ENCODE measurements around the gene TEAD1. TPM values are rescaled to one million over a fixed set of nuclear protein-coding genes. Genes with fewer than 3 reads are reported as not detected.

The TEAD1 gene
- total and polyA plus RNA-seq, 2 experiments from 2014 or later = 24.5 to 103 TPM

DNA sequence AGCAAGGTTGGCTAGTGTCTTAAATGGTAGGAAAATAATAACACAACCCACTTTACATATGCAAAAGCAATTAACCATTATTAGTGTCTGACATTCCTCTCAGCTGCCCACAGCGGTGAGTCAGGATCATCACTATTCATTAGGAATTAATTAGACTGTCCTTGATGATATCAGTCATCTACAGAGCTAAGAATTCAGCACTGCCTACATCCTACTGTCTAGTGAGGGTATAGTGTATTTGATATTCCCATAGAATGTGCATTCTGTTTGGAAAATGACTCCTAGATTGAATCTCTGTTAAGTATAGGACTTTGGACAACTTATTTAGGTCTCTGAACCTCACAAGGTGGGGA is 82.2 kb downstream of the TEAD1 start:
- peaks cover 49% of the 10 kb centered on the region for H4K20me1 ChIP-seq (replicated peaks; ENCODE audit: insufficient read depth)
- Mint-ChIP-seq H3K4me1 (peaks cover 67% of the 10 kb centered on the region), H3K4me3 (no peak overlapping the region), H3K27ac (no peak overlapping the region), H3K36me3 (ENCODE audit: low read depth) (no peaks in the 10 kb centered on the region), H3K27me3 (ENCODE audit: insufficient read depth, low read depth, poor library complexity) (peaks cover 3% of the 10 kb centered on the region), H3K9me3 (no peaks in the 10 kb centered on the region)
- H3K9me2 ChIP-seq (ENCODE audit: insufficient read depth) = no peaks in the 10 kb centered on the region
- no peak for DNase-seq (ENCODE audit: low spot score)
- TF ChIP-seq ZNF331 (CRISPR knock-in tag; IDR thresholded peaks at IDR 0.05; ENCODE audit: low read depth) (no peak), EZH2 (IDR thresholded peaks at IDR 0.05; ENCODE audit: low read depth, unreplicated experiment) (no peak), JUNB (IDR thresholded peaks at IDR 0.05; ENCODE audit: unreplicated experiment) (no peak), ZNF114 (CRISPR knock-in tag; IDR thresholded peaks at IDR 0.05) (no peak), POLR2AphosphoS5 (IDR thresholded peaks at IDR 0.05; ENCODE audit: low read depth) (no peak), EZH2phosphoT487 (IDR thresholded peaks at IDR 0.05; ENCODE audit: unreplicated experiment) (no peak)
- TF ChIP-seq, protein P1, sequence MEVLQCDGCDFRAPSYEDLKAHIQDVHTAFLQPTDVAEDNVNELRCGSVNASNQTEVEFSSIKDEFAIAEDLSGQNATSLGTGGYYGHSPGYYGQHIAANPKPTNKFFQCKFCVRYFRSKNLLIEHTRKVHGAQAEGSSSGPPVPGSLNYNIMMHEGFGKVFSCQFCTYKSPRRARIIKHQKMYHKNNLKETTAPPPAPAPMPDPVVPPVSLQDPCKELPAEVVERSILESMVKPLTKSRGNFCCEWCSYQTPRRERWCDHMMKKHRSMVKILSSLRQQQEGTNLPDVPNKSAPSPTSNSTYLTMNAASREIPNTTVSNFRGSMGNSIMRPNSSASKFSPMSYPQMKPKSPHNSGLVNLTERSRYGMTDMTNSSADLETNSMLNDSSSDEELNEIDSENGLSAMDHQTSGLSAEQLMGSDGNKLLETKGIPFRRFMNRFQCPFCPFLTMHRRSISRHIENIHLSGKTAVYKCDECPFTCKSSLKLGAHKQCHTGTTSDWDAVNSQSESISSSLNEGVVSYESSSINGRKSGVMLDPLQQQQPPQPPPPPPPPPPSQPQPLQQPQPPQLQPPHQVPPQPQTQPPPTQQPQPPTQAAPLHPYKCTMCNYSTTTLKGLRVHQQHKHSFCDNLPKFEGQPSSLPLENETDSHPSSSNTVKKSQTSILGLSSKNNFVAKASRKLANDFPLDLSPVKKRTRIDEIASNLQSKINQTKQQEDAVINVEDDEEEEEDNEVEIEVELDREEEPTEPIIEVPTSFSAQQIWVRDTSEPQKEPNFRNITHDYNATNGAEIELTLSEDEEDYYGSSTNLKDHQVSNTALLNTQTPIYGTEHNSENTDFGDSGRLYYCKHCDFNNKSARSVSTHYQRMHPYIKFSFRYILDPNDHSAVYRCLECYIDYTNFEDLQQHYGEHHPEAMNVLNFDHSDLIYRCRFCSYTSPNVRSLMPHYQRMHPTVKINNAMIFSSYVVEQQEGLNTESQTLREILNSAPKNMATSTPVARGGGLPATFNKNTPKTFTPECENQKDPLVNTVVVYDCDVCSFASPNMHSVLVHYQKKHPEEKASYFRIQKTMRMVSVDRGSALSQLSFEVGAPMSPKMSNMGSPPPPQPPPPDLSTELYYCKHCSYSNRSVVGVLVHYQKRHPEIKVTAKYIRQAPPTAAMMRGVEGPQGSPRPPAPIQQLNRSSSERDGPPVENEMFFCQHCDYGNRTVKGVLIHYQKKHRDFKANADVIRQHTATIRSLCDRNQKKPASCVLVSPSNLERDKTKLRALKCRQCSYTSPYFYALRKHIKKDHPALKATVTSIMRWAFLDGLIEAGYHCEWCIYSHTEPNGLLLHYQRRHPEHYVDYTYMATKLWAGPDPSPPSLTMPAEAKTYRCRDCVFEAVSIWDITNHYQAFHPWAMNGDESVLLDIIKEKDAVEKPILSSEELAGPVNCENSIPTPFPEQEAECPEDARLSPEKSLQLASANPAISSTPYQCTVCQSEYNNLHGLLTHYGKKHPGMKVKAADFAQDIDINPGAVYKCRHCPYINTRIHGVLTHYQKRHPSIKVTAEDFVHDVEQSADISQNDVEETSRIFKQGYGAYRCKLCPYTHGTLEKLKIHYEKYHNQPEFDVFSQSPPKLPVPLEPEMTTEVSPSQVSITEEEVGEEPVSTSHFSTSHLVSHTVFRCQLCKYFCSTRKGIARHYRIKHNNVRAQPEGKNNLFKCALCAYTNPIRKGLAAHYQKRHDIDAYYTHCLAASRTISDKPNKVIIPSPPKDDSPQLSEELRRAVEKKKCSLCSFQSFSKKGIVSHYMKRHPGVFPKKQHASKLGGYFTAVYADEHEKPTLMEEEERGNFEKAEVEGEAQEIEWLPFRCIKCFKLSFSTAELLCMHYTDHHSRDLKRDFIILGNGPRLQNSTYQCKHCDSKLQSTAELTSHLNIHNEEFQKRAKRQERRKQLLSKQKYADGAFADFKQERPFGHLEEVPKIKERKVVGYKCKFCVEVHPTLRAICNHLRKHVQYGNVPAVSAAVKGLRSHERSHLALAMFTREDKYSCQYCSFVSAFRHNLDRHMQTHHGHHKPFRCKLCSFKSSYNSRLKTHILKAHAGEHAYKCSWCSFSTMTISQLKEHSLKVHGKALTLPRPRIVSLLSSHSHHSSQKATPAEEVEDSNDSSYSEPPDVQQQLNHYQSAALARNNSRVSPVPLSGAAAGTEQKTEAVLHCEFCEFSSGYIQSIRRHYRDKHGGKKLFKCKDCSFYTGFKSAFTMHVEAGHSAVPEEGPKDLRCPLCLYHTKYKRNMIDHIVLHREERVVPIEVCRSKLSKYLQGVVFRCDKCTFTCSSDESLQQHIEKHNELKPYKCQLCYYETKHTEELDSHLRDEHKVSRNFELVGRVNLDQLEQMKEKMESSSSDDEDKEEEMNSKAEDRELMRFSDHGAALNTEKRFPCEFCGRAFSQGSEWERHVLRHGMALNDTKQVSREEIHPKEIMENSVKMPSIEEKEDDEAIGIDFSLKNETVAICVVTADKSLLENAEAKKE (CRISPR knock-in tag; IDR thresholded peaks at IDR 0.05) = no peak
- TF ChIP-seq, protein P2, sequence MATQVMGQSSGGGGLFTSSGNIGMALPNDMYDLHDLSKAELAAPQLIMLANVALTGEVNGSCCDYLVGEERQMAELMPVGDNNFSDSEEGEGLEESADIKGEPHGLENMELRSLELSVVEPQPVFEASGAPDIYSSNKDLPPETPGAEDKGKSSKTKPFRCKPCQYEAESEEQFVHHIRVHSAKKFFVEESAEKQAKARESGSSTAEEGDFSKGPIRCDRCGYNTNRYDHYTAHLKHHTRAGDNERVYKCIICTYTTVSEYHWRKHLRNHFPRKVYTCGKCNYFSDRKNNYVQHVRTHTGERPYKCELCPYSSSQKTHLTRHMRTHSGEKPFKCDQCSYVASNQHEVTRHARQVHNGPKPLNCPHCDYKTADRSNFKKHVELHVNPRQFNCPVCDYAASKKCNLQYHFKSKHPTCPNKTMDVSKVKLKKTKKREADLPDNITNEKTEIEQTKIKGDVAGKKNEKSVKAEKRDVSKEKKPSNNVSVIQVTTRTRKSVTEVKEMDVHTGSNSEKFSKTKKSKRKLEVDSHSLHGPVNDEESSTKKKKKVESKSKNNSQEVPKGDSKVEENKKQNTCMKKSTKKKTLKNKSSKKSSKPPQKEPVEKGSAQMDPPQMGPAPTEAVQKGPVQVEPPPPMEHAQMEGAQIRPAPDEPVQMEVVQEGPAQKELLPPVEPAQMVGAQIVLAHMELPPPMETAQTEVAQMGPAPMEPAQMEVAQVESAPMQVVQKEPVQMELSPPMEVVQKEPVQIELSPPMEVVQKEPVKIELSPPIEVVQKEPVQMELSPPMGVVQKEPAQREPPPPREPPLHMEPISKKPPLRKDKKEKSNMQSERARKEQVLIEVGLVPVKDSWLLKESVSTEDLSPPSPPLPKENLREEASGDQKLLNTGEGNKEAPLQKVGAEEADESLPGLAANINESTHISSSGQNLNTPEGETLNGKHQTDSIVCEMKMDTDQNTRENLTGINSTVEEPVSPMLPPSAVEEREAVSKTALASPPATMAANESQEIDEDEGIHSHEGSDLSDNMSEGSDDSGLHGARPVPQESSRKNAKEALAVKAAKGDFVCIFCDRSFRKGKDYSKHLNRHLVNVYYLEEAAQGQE (IDR thresholded peaks at IDR 0.05; ENCODE audit: unreplicated experiment) = no peak
- TF ChIP-seq, protein P3, sequence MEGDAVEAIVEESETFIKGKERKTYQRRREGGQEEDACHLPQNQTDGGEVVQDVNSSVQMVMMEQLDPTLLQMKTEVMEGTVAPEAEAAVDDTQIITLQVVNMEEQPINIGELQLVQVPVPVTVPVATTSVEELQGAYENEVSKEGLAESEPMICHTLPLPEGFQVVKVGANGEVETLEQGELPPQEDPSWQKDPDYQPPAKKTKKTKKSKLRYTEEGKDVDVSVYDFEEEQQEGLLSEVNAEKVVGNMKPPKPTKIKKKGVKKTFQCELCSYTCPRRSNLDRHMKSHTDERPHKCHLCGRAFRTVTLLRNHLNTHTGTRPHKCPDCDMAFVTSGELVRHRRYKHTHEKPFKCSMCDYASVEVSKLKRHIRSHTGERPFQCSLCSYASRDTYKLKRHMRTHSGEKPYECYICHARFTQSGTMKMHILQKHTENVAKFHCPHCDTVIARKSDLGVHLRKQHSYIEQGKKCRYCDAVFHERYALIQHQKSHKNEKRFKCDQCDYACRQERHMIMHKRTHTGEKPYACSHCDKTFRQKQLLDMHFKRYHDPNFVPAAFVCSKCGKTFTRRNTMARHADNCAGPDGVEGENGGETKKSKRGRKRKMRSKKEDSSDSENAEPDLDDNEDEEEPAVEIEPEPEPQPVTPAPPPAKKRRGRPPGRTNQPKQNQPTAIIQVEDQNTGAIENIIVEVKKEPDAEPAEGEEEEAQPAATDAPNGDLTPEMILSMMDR (conservative IDR thresholded peaks at IDR 0.05; ENCODE audit: low read depth in 2 of 2) = no peak
- TF ChIP-seq, protein P4, sequence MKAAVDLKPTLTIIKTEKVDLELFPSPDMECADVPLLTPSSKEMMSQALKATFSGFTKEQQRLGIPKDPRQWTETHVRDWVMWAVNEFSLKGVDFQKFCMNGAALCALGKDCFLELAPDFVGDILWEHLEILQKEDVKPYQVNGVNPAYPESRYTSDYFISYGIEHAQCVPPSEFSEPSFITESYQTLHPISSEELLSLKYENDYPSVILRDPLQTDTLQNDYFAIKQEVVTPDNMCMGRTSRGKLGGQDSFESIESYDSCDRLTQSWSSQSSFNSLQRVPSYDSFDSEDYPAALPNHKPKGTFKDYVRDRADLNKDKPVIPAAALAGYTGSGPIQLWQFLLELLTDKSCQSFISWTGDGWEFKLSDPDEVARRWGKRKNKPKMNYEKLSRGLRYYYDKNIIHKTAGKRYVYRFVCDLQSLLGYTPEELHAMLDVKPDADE (IDR thresholded peaks at IDR 0.05) = no peak
- no peaks in the 10 kb centered on the region for H3K27me3 ChIP-seq (ENCODE audit: insufficient read depth)
- no peak overlapping the region for H3K4me2 ChIP-seq
- peaks cover 100% of the 10 kb centered on the region for H3K79me2 ChIP-seq (replicated peaks; ENCODE audit: insufficient read depth)
- ATAC-seq = no peak
- H3K27ac ChIP-seq (ENCODE audit: low read depth) = no peak overlapping the region
- H3K4me3 ChIP-seq = no peak overlapping the region
- H3F3A ChIP-seq (replicated peaks; ENCODE audit: low read depth) = no peaks in the 10 kb centered on the region
- no peak overlapping the region for H2AFZ ChIP-seq
- peaks cover 57% of the 10 kb centered on the region for H3K4me1 ChIP-seq (ENCODE audit: insufficient read depth)
- H3K36me3 ChIP-seq (ENCODE audit: insufficient read depth) = no peaks in the 10 kb centered on the region
